Stimulated activated CD8-positive, alpha-beta memory T cell treated with anti-CD3 and anti-CD28 coated beads, Interleukin-2, amount 100 ng/mL, for 1 hour (primary cell): Measurements from ENCODE around the gene CTH.
"Not testable (repeated sequence)": the region's sequence is repeated elsewhere in the genome, so short reads cannot be mapped to it uniquely, and the experiment has no call there.

Experiments used
- DNase-seq, 2 donors: peaks; one replicate each; pipeline ENCODE4 v3.0.0-alpha.2; 2020; ENCODE audit warnings: low read depth in 2 of 2

The CTH gene

GRCh38 chr1:70455291-70455690 is 44.2 kb downstream of the CTH start:
- DNase-seq, result no peak

DNA sequence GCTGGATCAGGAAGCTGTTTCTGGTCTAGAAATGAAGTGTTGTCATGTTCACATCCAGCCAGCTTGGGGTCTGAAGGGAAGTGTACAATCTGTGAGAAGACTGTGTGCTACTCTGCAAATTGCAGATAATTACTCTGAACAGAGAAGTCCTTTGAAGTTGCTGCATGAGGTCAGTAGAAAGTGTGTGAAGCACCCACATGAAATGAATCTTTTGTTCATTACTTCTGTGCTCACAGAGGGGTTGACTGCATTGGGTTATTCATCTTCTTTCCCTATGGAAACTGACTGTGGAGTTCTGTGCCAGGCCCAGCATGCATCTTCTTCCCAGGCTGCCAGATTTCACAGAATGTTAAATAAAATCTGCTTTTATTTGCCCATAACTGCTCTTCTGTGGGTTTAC is 47.1 kb downstream of the CTH start:
- no peak for DNase-seq

- no peak for DNase-seq
Measured at GRCh38 chr1:70459496-70460225, 48.6 kb downstream of the CTH start.

DNA sequence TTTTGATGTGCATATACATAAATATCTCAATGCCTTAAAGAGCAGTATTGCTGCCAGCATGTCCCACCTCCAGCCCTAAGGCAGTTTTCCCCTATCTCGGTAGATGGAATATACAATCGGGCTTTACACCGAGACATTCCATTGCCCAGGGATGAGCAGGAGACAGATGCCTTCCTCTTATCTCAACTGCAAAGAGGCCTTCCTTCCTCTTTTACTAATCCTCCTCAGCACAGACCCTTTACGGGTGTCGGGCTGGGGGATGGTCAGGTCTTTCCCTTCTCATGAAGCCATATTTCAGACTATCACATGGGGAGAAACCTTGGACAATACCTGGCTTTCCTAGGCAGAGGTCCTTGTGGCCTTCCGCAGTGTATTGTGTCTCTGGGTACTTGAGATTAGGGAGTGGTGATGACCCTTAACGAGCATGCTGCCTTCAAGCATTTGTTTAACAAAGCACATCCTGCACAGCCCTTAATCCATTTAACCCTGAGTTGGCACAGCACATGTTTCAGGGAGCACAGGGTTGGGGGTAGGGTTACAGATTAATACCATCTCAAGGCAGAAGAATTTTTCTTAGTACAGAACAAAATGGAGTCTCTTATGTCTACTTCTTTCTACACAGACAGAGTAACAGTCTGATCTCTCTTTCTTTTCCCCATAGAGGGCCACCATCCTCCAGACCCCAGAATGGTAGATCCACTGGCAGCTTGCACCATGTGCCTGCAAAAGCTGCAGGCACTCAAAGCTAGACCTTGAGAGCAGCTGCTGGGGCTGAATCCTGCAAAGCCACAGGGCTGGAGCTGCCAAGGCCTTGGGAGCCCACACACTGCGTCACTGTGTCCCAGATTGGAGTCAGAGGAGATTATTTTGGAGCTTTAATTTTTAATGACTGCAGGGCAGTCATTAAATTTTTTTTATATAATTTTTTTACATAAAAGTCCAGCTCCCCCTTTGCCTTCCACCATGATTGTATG is 50.0 kb downstream of the CTH start:
- not testable (repeated sequence) for DNase-seq

DNA sequence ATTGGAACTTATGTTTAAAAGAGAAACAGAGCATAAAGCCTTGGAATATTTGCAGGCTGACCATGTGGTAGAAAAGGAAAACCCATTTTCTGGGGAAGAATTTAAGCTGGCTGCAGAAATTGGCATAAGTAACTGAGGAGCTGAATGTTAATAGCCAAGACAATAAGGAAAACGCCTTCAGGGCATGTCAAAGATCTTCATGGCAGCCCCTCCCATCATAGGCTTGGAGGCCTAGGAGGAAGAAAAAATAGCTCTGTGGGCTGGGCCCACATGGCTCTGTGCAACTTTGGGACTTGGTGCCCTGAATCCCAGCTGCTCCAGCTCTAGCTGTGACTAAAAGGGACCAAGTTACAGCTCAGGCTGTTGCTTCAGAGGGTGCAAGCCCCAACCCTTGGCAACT is 51.5 kb downstream of the CTH start:
- no peak for DNase-seq

GRCh38 chr1:70465911-70466310 is 54.8 kb downstream of the CTH start:
- DNase-seq, result no peak

DNA sequence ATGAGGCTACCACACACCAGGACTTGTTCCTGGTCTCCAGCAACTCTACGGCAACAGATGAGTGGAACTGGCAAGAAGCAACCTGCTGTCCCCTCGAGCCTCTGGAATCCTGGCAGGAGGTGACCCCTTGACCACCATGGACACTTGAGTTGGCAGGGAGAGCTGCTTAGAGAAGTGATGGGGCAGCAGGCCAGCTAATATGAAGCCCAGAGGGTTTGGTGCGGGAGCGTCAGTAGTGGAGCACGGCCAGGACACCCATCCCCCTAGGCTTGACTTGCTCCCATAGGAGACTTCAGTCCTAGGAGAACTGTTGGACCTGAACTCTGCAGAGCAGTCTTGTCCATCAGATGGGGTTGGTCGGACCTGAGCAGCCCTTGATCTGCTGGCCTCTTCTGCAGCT is 56.5 kb downstream of the CTH start:
- DNase-seq, result no peak

DNA sequence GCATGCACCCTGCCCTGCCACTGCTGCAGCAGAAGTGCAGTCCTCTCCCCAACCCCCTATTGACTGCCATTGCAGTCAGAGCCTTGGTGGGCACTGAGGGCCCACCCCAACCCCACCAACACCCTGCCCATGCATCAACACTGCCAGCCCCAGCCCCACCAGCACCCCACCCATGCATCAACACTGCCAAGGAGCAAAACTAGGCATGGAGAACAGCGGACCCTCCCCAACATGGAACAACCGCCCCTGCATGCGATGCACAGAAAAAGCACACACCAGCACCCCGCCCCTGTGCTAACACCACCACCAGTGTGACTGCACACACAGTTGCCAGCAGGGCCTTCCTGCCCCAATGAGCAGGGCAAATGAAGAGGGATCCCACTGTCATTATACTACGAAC is 57.1 kb downstream of the CTH start:
- no peak for DNase-seq

GRCh38 chr1:70469184-70469583 is 58.1 kb downstream of the CTH start:
- not testable (repeated sequence) for DNase-seq

DNA sequence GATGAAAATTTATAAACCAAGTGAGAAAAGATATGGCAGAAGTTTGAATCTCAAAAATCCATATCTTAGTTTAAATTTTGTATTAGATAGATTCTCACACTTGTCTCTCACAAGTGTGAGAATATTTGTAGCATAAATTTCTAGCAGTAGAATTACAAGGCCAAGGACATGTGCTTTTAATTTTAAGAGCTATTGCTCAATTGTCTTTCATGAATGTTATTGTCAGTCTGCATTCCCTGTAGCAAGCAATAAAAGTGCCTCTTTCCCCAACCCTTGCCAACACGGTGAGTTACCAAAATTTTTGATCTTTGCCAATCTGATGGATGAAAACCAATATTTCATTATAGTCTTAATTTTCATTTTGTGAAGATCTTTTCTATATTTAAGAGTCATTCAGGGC is 64.0 kb downstream of the CTH start:
- no peak for DNase-seq

DNA sequence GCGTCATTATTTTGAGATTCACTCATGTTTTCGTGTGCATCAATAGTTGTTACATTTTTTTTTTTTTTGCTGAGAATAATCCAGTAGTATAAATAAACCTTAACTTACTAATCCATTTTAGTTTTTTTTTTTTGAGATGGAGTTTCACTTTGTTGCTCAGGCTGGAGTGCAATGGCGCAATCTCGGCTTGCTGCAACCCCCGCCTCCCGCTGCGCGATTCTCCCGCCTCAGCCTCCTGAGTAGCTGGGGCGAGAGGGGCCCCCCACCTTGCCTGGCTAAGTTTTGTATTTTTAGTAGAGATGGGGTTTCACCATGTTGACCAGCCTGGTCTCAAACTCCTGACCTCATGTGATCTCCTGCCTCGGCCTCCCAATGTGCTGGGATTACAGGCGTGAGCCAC is 66.0 kb downstream of the CTH start:
- DNase-seq, result no peak

- DNase-seq, result not testable (repeated sequence)
Measured at GRCh38 chr1:70477905-70478304, 66.8 kb downstream of the CTH start.

DNA sequence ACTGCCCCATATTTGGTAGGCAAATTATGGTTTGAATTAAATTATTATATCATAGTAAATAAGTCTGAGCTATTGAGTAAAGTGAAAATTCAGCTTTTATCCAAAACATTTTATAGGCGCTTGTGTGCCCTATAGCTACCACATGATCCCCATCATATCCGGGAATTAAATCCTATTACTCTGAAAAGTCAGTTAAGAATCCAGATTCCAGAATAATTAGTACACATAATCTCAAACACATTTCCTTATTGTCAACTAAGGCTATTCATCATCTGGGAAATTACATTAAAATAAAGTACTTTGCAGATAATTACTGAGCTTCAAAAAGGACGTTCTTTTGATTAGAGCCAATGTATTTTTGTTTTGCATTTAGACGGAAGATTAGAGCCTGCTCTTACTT is 72.3 kb downstream of the CTH start:
- no peak for DNase-seq

- no peak for DNase-seq
Measured at GRCh38 chr1:70485624-70486023, 74.6 kb downstream of the CTH start.

GRCh38 chr1:70486676-70487458 is 75.8 kb downstream of the CTH start:
- DNase-seq, result no peak

- no peak for DNase-seq
Measured at GRCh38 chr1:70487459-70487815, 76.4 kb downstream of the CTH start.

DNA sequence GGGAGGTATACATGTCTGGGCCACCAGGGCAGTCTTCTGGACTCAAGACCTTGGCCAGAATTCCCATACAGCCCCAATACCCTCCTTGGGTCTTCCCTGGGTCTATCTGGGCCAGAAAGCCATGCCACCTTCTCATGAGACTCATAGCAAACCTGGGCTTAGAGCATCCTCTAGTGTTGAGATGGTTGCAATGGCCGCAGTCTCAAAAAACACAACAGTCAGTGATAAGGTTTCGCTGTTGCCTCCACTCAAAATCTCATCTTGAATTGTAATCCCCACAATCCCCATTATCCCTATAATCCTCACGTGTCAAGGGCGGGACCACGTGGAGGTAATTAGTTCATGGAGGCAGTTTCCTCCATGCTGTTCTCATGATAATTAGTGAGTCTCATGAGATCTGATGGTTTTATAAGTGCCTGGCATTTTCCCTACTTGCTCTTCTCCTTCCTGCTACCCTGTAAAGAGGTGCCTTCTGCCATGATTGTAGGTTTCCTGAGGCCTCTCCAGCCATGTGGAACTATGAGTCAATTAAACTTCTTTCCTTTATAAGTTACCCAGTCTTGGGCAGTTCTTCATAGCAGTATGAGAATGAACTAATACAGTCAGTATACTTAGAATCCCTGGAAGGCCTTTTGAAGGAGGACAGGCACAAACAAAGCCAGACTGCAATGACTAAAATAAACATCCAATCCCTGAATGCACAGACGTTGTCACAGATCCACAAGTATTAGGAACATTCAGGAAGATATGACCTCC is 77.0 kb downstream of the CTH start:
- DNase-seq, result no peak
